Right atrium auricular region (tissue), 2 donors: Measurements from ENCODE around the gene RNF130. TPM values are rescaled to one million over a fixed set of nuclear protein-coding genes. Genes with fewer than 3 reads are reported as not detected.

Experiments used
- DNase-seq: peaks from one replicate; pipeline ENCODE4 v3.0.0-alpha.2; 2019; ENCODE audit warnings: low spot score
- H3K27ac ChIP-seq, 2 donors: fragments of 200-600 bp; sonication (generic); 1 replicate in 1 of 2; 2 replicates in 1 of 2; pipeline ENCODE4 v1.5.1; 2016 to 2019
- H3K27me3 ChIP-seq, 2 donors: fragments of 200-600 bp; sonication (generic); one replicate each; pipeline versions ENCODE4 v1.5.1 to v1.6.0; 2017 to 2019
- H3K36me3 ChIP-seq: fragments of 200-600 bp; sonication (generic); one replicate; pipeline ENCODE4 v1.5.1; 2016
- H3K4me1 ChIP-seq, 2 donors: fragments of 200-600 bp; sonication (generic); one replicate each; pipeline versions ENCODE4 v1.5.1 to v1.6.0; 2017 to 2019
- H3K4me3 ChIP-seq, 2 donors: fragments of 200-600 bp; sonication (generic); 1 replicate in 1 of 2; 2 replicates in 1 of 2; pipeline ENCODE4 v1.5.1; 2017 to 2019; ENCODE audit warnings: mild to moderate bottlenecking in 1 of 2, moderate library complexity in 1 of 2
- H3K9me3 ChIP-seq, 2 donors: fragments of 200-600 bp; sonication (generic); one replicate each; pipeline ENCODE4 v1.5.1; 2019
- CTCF ChIP-seq, 2 donors: fragments of 200-600 bp; sonication (generic); IDR thresholded peaks; one replicate each; pipeline ENCODE4 v1.5.1; 2019; ENCODE audit warnings: antibody characterized with exemption in 2 of 2
- total RNA-seq, 2 donors: library from RNA; depleted of rRNA; stranded (reverse); fragments of >200 nt; gene quantifications; one replicate each; pipeline ENCODE4 v1.1.0, GENCODE V29; 2016

RNF130 gene
- total RNA-seq, 2 donors from 2014 or later: 42.9 to 51.3 TPM

- no peak for TF ChIP-seq CTCF (IDR thresholded peaks at IDR 0.05)
- no peak overlapping the region for H3K4me3 ChIP-seq
- H3K27me3 ChIP-seq: no peaks in the 10 kb centered on the region
- no peak for DNase-seq
- H3K27ac ChIP-seq: no peak overlapping the region
- no peaks in the 10 kb centered on the region for H3K36me3 ChIP-seq
- H3K4me1 ChIP-seq: peaks cover 0 to 10% of the 10 kb centered on the region in 2 donors
- no peaks in the 10 kb centered on the region for H3K9me3 ChIP-seq
These were observed 28.2 kb downstream of the RNF130 start for GRCh38 chr5:180043377-180043776.

GRCh38 chr5:180041301-180042274 lies 30.0 kb downstream of the RNF130 start:
- Histone ChIP-seq H3K9me3 (no peaks in the 10 kb centered on the region), H3K4me3 (no peak overlapping the region), H3K27me3 (no peaks in the 10 kb centered on the region), H3K36me3 (peaks cover 6% of the 10 kb centered on the region), H3K27ac (no peak overlapping the region), H3K4me1 (no peaks in the 10 kb centered on the region)
- no peak for DNase-seq
- no peak for TF ChIP-seq CTCF (IDR thresholded peaks at IDR 0.05)

GRCh38 chr5:180040287-180041214 lies 31.0 kb downstream of the RNF130 start:
- Histone ChIP-seq H3K4me3 (no peak overlapping the region), H3K4me1 (no peaks in the 10 kb centered on the region), H3K27me3 (no peaks in the 10 kb centered on the region), H3K36me3 (peaks cover 12% of the 10 kb centered on the region), H3K27ac (no peak overlapping the region), H3K9me3 (peaks cover 0 to 9% of the 10 kb centered on the region in 2 donors)
- no peak for DNase-seq
- no peak for TF ChIP-seq CTCF (IDR thresholded peaks at IDR 0.05)

GRCh38 chr5:180035206-180035931 lies 36.2 kb downstream of the RNF130 start:
- Histone ChIP-seq H3K36me3 (peaks cover 17% of the 10 kb centered on the region), H3K27me3 (no peaks in the 10 kb centered on the region), H3K4me1 (no peaks in the 10 kb centered on the region)

More at GRCh38 chr5:180035206-180035931, 36.2 kb downstream of the RNF130 start:
- Histone ChIP-seq H3K27ac (no peak overlapping the region), H3K4me3 (no peak overlapping the region), H3K9me3 (peaks cover 0 to 16% of the 10 kb centered on the region in 2 donors)
- no peak for DNase-seq
- no peak for TF ChIP-seq CTCF (IDR thresholded peaks at IDR 0.05)
